ENCODE measurements around the gene HS6ST2.

Gene HS6ST2

DNA sequence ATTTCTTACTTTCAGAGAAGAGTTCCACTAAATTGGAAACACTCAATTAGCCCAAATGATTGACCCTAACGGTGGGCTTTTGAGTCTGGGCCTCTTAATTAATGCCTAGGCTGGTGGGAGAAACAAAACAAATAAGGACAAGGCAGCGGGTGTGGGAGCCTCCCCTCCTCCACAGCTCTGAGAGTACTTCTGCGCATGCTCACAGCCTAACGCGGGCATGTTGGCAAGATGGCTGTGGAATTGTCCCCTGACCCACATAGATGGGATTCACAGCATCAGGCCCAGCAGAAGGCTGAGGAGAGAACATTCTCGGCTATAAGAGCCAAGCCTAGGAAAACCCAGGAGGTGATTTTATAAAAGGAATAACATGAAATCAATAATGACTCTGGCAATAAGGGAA is 230.1 kb downstream of the HS6ST2 start:
- DNase-seq (ENCODE audit: low read depth): no peak
- no peak overlapping the region for H3K4me3 ChIP-seq (ENCODE audit: low read depth, low read length)
- no peak for TF ChIP-seq CTCF (IDR thresholded peaks at IDR 0.05; ENCODE audit: insufficient read depth, low read depth, low read length, missing control alignments)

- no peak for DNase-seq (ENCODE audit: low read depth)
- H3K4me3 ChIP-seq (ENCODE audit: low read depth, low read length): no peak overlapping the region
- no peak for TF ChIP-seq CTCF (IDR thresholded peaks at IDR 0.05; ENCODE audit: insufficient read depth, low read depth, low read length, missing control alignments)
Observed at GRCh38 chrX:132718431-132718958, 239.9 kb downstream of the HS6ST2 start.

DNA sequence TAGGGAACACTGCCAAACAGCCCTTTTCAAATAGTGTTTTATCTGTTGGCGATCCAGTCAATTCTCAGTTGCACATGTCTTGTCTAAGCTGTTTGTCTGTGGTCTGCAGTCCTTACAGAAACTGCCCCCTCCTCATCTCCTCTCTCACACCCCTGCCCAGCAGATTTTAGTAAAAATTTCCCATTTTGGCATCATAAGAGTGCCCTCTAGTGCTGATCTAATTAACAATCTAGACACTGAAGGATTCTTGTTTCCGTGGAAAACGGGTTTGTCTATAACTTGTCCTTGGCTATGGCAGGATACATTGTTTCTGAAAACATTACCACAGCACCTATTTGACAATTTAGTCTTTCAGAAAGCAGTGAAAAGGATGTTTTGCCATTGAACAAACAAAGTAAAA is 242.4 kb downstream of the HS6ST2 start:
- no peak overlapping the region for H3K4me3 ChIP-seq (ENCODE audit: low read depth, low read length)
- no peak for DNase-seq (ENCODE audit: low read depth)
- TF ChIP-seq CTCF (IDR thresholded peaks at IDR 0.05; ENCODE audit: insufficient read depth, low read depth, low read length, missing control alignments): no peak

GRCh38 chrX:132714913-132715312 is 243.5 kb downstream of the HS6ST2 start:
- no peak for TF ChIP-seq CTCF (IDR thresholded peaks at IDR 0.05; ENCODE audit: insufficient read depth, low read depth, low read length, missing control alignments)
- DNase-seq (ENCODE audit: low read depth): no peak
- no peak overlapping the region for H3K4me3 ChIP-seq (ENCODE audit: low read depth, low read length)

DNA sequence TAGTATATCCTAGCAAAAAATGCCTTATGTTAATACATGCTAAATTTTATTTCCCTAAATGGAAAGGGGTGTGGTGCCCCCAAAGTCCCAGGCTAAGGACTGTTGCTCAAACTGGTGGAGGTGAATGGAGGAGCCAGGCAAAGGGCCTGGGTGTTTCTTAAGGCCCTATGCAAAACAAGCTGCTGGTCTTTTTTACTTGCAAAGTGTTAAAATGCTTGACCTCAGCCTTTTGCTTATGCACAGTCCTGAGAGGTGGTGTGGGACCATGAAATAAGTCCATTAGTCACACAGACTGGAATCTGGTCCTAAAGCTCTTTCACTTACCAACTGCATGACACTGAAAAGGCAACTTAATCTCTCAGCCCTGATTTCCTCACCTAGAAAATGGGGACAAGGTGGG is 246.1 kb downstream of the HS6ST2 start:
- DNase-seq (ENCODE audit: low read depth): no peak
- no peak for TF ChIP-seq CTCF (IDR thresholded peaks at IDR 0.05; ENCODE audit: insufficient read depth, low read depth, low read length, missing control alignments)
- H3K4me3 ChIP-seq (ENCODE audit: low read depth, low read length): no peak overlapping the region

DNA sequence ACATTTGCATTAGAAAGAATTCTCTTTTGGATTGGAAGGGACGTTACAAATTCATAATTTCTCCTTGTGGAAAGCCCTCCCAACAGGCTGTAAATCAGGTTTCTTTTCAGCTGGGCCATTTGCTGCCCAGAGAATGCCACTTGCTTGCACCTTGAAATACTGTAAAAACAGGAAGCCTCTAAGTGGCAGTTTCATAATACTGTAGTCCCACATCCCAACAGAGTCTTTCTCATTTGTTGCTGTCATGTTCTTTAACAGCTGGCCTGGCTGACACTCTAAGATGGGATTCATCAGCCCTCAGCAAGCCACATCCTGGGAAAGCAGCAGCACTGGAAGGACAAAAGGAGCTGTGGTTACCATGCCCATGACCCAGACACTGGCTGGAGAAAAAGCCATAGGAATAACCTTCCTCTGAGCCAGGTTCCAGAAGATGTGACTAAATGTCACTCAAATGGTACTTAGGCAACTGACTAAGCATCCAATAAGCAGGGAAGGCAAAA is 247.7 kb downstream of the HS6ST2 start:
- no peak for DNase-seq (ENCODE audit: low read depth)
- no peak overlapping the region for H3K4me3 ChIP-seq (ENCODE audit: low read depth, low read length)
- TF ChIP-seq CTCF (IDR thresholded peaks at IDR 0.05; ENCODE audit: insufficient read depth, low read depth, low read length, missing control alignments): no peak

- H3K4me3 ChIP-seq (ENCODE audit: low read depth, low read length): no peak overlapping the region
- DNase-seq (ENCODE audit: low read depth): no peak
- no peak for TF ChIP-seq CTCF (IDR thresholded peaks at IDR 0.05; ENCODE audit: insufficient read depth, low read depth, low read length, missing control alignments)
Observed at GRCh38 chrX:132708529-132708928, 249.9 kb downstream of the HS6ST2 start.

Measured in GM12865 (cell line).